HG03571 (cell line): ENCODE data around the gene STK33.

Source experiments
- ATAC-seq: cut with Tn5 transposase; IDR thresholded peaks from one replicate; pipeline ENCODE4 v1.9.1; 2021; ENCODE audit not compliant: unreplicated experiment

STK33 gene

GRCh38 chr11:8357891-8358566, 236.0 kb downstream of the STK33 start:
- no peak for ATAC-seq

- ATAC-seq = no peak
Observed at GRCh38 chr11:8357505-8357888, 236.5 kb downstream of the STK33 start.

- ATAC-seq = no peak
Observed at GRCh38 chr11:8356721-8357504, 237.1 kb downstream of the STK33 start.

- ATAC-seq = no peak
Observed at GRCh38 chr11:8356216-8356615, 237.8 kb downstream of the STK33 start.

- ATAC-seq = no peak
Observed at GRCh38 chr11:8355416-8355742, 238.6 kb downstream of the STK33 start.

- no peak for ATAC-seq
Observed at GRCh38 chr11:8354622-8355415, 239.2 kb downstream of the STK33 start.

- ATAC-seq = no peak
Observed at GRCh38 chr11:8352876-8353505, 241.0 kb downstream of the STK33 start.

GRCh38 chr11:8352103-8352875, 241.7 kb downstream of the STK33 start:
- ATAC-seq = no peak

- no peak for ATAC-seq
Observed at GRCh38 chr11:8351223-8351622, 242.8 kb downstream of the STK33 start.

- no peak for ATAC-seq
Observed at GRCh38 chr11:8347978-8348377, 246.1 kb downstream of the STK33 start.

GRCh38 chr11:8346157-8346755, 247.8 kb downstream of the STK33 start:
- ATAC-seq = no peak

GRCh38 chr11:8345179-8345578, 248.8 kb downstream of the STK33 start:
- ATAC-seq = no peak

GRCh38 chr11:8344346-8344745, 249.7 kb downstream of the STK33 start:
- ATAC-seq = no peak

GRCh38 chr11:8342821-8343681, 251.0 kb downstream of the STK33 start:
- ATAC-seq = peak; percentile 72

GRCh38 chr11:8341996-8342395, 252.0 kb downstream of the STK33 start:
- ATAC-seq = no peak
